T1000 (cell line): Measurements from ENCODE around the gene ENOX1.

Experiments used
- DNase-seq: peaks from one replicate; lab custom pipeline; 2025; ENCODE audit warnings: mixed read lengths; lab: John Stamatoyannopoulos, UW

ENOX1 gene

DNA sequence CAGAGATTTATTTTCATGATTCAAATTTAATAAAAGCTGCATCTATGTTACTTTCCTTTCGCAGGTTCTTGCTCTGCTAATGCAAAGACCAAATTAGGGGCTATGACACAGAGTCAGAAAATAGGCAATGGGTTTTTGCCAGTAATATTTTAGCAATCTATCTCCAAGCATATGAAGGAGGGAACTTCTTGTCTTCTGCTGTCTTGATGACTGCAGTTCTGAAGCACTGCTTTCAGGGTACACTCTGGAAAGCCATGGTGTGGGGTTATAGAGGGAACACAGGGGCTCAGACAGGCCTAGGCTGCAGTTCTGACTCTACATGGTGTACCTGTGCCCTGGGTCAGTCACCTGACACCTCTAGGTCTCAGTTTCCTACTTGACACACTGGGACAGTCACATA is 500.0 kb downstream of the ENOX1 start:
- DNase-seq, result no peak

DNA sequence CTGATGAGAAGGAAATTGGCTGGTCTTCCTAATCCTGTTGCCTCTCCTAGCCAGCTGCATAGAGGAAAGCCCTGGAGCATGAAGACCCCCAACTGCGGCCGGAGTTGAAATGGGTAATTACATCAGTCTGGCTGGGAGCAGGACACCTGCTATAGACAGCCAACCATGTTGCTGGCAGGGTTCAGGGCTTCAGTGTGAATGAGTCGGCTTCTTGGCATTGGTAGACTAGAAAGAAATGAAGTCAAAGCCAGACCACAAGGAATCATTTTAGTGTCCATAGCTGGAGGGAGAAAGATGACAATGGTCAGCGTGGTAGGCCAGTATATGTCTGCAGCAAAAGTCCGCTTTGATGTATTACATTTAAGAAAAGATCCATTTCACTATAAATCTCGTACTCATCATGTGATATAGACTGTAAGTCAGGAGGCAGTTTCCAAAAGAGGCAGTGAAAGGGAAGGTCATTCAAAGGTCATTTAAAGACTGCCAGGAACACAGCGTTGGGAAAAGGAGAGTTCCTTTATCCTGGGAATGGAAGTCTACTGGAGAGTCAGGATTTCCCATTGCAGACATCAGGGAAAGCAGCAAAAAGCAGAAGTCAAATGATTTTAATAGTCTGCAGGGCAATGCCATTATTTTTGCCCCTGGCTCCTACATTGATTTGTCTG is 500.7 kb downstream of the ENOX1 start:
- DNase-seq, result no peak

DNA sequence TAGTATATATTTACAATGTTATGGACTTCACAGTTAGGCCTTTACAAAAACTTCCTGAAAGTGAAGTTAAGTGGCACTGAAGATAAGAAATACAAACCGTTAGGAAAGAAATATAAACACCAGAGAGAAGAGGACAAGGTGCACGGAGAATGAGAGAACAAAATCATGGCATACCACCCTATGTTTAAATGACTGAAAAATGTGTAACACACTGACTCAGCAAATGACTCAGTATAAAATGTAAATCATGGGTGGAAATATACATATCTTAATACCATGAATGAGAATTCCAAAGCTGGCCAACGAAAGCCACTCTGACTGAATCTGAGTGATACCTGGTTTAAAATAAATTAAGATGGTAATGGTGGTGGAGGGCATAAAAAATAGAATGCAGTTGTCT is 502.6 kb downstream of the ENOX1 start:
- no peak for DNase-seq

DNA sequence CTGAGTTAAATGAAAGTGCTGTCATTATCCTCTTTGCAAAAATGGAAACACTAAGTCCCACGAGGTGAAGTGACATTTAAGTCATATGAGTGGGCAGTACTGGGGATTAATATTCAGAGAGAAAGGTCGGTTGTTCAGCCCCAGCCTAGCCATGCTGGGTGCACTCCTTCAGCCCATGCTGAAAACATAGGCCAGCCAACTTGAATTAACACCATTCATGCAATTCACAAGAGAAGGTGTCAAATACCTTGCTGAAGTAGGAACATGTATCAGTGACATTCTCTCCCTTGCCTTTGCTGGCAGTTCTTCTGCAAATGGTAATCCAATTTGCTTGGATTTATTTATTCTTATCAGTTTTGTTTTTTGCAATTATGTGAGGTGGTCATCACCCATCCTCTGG is 507.1 kb downstream of the ENOX1 start:
- DNase-seq, result no peak

- DNase-seq, result no peak
Measured at GRCh38 chr13:43278127-43278526, 508.6 kb downstream of the ENOX1 start.

DNA sequence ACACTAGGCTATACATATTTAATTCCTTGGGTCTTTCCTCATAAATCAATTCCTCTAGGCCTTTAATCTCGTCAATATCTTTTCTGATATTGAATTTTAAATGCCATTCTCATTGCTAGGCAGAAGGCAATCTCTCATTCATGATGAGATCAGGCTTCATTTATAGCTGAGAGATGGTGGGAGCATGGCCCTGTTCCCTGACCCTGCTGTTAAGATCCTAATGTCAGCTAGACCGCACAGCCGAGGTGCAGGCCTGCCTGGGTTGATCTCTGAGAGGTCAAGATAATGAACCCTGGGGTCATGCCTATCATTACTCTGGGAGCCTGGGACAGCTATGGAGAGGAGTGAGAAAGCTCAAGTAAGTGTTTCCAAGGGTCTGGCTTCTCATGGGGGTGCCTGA is 509.6 kb downstream of the ENOX1 start:
- no peak for DNase-seq

GRCh38 chr13:43274881-43275280 is 511.9 kb downstream of the ENOX1 start:
- DNase-seq, result no peak

DNA sequence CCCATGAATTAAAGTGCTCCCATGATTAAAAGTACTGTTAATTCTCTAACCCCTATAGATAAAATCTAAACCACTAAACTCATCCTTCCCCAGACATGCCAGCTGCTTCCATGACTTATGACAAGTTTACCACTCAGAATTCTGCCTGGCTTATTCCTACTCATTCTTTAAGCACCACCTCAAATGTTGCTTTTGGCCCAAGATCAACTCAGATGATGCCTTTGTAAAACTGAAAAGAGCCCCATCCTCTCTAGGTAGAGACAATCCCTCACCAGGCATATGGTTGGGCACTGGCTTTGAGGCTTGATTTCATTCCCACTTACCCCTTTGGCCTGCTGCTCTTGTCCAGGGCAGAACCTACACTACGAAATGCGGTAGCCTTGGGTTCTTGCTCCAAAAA is 513.4 kb downstream of the ENOX1 start:
- DNase-seq, result no peak

DNA sequence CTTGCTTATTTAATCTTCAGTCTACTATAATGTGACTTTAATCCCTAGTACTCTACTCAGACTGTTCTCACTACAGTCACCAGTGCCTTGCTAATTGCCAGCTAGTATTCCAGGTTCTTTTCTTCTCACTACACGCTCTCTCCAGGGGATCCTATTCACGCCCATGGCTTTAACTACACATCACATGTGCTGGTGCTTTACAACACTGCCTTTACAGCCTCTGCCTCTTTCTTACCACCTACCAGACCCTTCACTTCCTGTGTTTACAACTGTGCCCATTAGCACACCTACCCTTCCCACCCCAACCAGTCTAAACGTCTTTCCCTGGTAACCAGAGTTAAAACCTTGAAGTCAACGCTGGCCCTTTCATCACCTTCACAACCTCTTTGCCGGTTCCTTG is 513.9 kb downstream of the ENOX1 start:
- DNase-seq, result no peak

DNA sequence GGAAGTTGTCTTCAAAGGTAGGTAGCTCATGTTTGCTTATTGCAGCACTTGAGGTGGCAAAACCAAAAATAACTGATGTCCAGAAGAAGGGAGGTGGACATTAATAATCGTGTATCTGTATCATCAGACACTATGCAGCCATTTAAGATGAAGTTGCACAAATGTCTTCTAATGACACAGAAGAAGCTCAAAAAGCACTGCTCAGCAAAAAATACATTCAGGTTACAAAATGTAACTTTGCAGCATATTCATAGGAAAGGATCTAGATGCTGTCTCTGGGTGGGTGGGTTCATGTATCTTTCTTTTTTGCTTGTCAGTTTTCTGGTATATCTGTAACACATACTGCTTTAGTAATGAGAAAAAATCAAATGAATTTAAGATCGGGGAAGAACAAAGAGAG is 515.6 kb downstream of the ENOX1 start:
- no peak for DNase-seq

DNA sequence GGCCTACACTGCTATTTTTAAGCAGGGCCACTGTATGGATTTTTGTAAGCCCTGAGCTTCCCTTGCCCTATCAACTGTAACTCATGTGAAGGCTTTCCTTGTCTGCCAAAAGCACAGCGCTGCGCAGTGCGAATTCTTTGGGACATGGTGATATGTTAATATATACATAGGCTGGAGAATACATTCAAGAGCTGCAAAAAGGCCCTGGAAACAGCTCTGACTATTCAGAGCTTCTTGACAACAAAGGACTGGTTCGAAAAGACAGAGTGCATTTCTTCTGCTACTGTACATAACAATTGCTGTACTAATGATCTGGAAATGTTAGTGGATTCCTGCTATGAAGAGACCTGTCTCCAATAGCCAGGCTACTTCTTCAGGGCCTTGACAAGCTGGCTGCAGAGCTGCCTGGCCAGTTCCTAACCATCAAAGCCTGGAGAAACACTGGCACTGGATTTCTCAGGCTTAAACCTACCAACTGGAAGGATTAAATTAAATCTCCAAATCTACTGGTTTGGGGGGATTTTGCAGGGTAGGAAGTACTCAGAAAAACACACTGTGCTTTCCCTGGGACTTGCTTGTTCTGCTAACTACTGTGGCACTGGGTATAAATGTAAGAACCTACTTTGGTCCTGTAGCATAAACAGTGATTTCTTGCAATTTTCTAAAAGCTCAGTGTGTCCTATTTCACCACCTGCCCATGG is 516.5 kb downstream of the ENOX1 start:
- no peak for DNase-seq

GRCh38 chr13:43269037-43269481 is 517.7 kb downstream of the ENOX1 start:
- DNase-seq, result peak; percentile 20

GRCh38 chr13:43268632-43269031 is 518.1 kb downstream of the ENOX1 start:
- DNase-seq, result no peak

GRCh38 chr13:43267916-43268315 is 518.9 kb downstream of the ENOX1 start:
- DNase-seq, result no peak

DNA sequence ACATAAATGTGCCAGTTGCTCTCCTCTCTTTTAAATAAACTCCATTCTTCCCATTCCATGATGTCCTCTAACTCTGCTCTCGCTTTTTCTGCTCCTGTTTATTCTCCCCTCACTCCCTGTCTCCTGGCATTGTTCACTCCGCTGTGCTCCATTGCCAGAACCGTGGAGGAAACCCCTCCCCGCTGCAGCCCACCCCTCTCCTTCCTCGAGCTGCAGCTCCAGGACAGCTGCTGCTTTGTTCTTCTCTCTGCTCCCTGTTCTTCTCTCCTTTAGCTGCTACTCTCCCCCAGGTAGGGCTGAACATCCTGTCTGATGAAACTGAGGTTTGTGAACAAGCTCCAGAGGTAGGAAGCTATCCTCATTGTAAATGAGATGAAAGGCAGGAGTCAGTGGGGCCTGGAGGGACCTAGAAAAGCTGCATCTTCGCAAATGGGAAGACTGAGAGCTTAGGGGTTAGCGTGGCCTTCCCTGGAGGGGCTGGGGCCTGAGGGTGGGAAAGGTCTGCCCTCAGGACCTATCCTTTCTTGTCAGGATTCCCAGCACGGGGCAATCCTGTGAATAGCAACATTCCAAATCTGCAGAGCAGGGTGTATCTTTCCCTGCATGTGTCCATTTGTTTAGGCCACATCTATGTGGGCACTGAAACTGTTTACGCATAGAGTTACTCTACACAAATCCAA is 519.7 kb downstream of the ENOX1 start:
- no peak for DNase-seq

- DNase-seq, result no peak
Measured at GRCh38 chr13:43265028-43265427, 521.7 kb downstream of the ENOX1 start.

GRCh38 chr13:43264458-43264857 is 522.3 kb downstream of the ENOX1 start:
- no peak for DNase-seq

DNA sequence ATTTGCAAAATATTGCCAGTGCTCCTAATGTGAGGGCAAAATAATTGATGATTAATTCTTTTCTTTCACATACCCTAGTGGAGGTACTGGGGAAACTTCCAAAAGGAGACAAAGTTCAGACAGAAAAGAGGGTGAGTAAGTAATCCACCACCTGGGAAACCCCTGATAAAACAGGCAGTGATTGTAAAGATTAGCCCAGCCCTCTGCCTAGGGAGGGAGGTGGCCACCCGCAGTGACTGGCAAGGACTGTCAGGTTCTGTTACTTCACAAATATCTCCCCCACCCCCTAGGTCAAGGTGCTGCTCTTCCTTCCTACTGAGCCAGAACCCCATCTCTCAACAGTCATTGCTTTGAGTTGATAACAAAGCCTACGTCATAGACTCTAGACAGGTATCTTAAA is 523.7 kb downstream of the ENOX1 start:
- DNase-seq, result no peak

- no peak for DNase-seq
Measured at GRCh38 chr13:43260999-43261398, 525.8 kb downstream of the ENOX1 start.

DNA sequence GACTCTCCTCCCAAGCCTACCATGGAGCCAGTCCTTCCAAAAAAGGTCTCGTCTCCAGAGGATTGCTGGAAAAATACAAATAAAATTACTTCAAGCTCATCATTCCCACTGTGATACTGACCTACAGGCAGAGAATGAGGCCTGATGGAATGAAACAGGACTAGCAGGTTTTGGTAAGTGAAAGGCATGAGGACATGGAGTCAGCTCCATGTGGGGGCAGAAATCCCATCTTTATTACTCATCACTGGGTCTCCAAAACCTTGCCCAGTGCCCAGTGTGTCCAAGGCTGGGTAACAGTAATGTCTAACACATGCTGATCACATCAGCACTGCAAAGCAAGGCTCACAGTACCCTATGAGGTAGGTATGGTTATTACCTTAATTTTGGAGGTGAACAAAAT is 528.0 kb downstream of the ENOX1 start:
- DNase-seq, result no peak

DNA sequence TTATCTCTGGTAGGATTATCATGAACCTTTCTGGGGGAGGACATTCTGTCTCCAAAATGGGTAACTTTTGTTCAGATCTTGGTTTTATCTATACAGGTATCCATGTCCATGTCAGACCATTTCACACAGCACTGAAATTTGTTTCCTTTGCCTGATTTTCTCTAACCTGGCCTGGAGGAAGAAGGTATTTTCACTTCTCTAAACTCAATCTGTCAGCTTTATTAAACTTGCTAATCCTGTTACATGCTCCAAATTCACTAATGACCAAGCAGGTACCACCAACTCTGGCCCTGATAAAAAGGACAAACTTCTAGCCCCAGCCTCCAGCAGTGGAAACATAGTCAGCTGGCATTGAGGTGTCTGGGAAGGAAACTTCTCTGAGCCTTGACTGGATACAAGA is 529.0 kb downstream of the ENOX1 start:
- DNase-seq, result no peak

DNA sequence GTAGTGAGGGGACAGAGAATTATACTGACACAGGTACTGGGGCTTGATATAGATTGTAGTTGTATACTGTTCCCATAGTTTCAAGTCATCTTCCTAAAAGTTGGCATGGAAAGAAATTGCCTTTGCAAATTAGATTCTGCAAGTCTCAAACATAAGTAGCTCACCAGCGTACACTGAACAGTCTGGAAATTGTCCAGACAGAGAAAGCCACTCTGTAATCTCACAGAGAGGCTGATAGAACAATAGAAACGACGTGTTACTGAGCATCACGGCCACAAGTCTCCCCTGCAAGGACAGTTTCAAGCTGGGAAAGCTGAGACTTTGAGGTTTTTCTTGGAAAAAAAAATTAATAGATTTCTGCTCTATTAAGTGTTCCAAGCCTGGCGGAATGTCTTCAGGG is 534.8 kb downstream of the ENOX1 start:
- no peak for DNase-seq

- no peak for DNase-seq
Measured at GRCh38 chr13:43246382-43246781, 540.4 kb downstream of the ENOX1 start.
